ENCODE results near the gene FUZ. TPM values are rescaled to one million over a fixed set of nuclear protein-coding genes. Genes with fewer than 3 reads are reported as not detected.
A peak's percentile ranks its signal among the peaks of the same experiment; 100 is the strongest.

The FUZ gene
- total and polyA plus RNA-seq, 4 donors, result 3.8 to 12.5 (median 7.0) TPM

- TF ChIP-seq REST (IDR thresholded peaks at IDR 0.05) (no peak), TAF1 (conservative IDR thresholded peaks at IDR 0.05) (no peak), RXRA (IDR thresholded peaks at IDR 0.05) (no peak)
Measured at GRCh38 chr19:49802836-49803528, 10.1 kb downstream of the FUZ start (continued).

GRCh38 chr19:49801966-49802661, 11.0 kb downstream of the FUZ start:
- Histone ChIP-seq H3K9me3 (ENCODE audit: control insufficient read depth in 4 of 4, low read length in 3 of 4) (no peaks in the 10 kb centered on the region), H3K27ac (ENCODE audit: low read depth in 1 of 2, low read length in 2 of 2) (peak overlapping the region in 1 of 2 donors; percentile 41), H3K36me3 (ENCODE audit: control insufficient read depth in 4 of 4, insufficient read depth in 3 of 4, low read depth in 1 of 4, low read length in 3 of 4) (peaks cover 26 to 75% (median 40%) of the 10 kb centered on the region in 4 donors), H3K4me3 (ENCODE audit: low read depth in 1 of 3, low read length in 3 of 3) (no peak overlapping the region), H3K27me3 (ENCODE audit: control insufficient read depth in 4 of 4, insufficient read depth in 4 of 4, low read length in 3 of 4) (no peaks in the 10 kb centered on the region), H3K9ac (ENCODE audit: low read depth in 1 of 2, low read length in 2 of 2) (no peak overlapping the region), H3K4me1 (ENCODE audit: control insufficient read depth in 4 of 4, insufficient read depth in 4 of 4, low read length in 3 of 4) (peaks cover 0 to 2% (median 0%) of the 10 kb centered on the region in 4 donors)
- TF ChIP-seq TAF1 (conservative IDR thresholded peaks at IDR 0.05) (no peak), ATF3 (IDR thresholded peaks at IDR 0.05) (no peak), MAX (IDR thresholded peaks at IDR 0.05) (no peak), EGR1 (IDR thresholded peaks at IDR 0.05; ENCODE audit: low read depth in 2 of 2) (no peak), ZBTB33 (IDR thresholded peaks at IDR 0.05) (no peak), YY1 (IDR thresholded peaks at IDR 0.05) (no peak), GABPA (IDR thresholded peaks at IDR 0.05 in 1 of 2, conservative IDR thresholded peaks at IDR 0.05 in 1 of 2) (no peak), NR2F2 (IDR thresholded peaks at IDR 0.05) (no peak), JUND (IDR thresholded peaks at IDR 0.05) (no peak)
- 78% methylated on average over 37 of the region's 38 CpGs for WGBS
- DNase-seq (ENCODE audit: low spot score), result peak; percentile 64

GRCh38 chr19:49801401-49801888, 11.6 kb downstream of the FUZ start:
- WGBS, result 89% methylated on average over 32 of the region's 32 CpGs
- Histone ChIP-seq H3K9ac (ENCODE audit: low read depth in 1 of 2, low read length in 2 of 2) (no peak overlapping the region), H3K27ac (ENCODE audit: low read depth in 1 of 2, low read length in 2 of 2) (peak overlapping the region in 1 of 2 donors; percentile 41)

More at GRCh38 chr19:49801401-49801888, 11.6 kb downstream of the FUZ start:
- no peaks in the 10 kb centered on the region for H3K27me3 ChIP-seq (ENCODE audit: control insufficient read depth in 4 of 4, insufficient read depth in 4 of 4, low read length in 3 of 4)
- H3K9me3 ChIP-seq (ENCODE audit: control insufficient read depth in 4 of 4, low read length in 3 of 4), result no peaks in the 10 kb centered on the region
- peaks cover 27 to 80% (median 44%) of the 10 kb centered on the region in 4 donors for H3K36me3 ChIP-seq (ENCODE audit: control insufficient read depth in 4 of 4, insufficient read depth in 3 of 4, low read depth in 1 of 4, low read length in 3 of 4)
- no peaks in the 10 kb centered on the region for H3K4me1 ChIP-seq (ENCODE audit: control insufficient read depth in 4 of 4, insufficient read depth in 4 of 4, low read length in 3 of 4)
- TF ChIP-seq RAD21 (IDR thresholded peaks at IDR 0.05), result no peak
- DNase-seq (ENCODE audit: low spot score), result no peak
- no peak overlapping the region for H3K4me3 ChIP-seq (ENCODE audit: low read depth in 1 of 3, low read length in 3 of 3)

All from liver (tissue), 9 donors.